GM12878 (cell line): ENCODE data around the gene ENTPD6. TPM values are rescaled to one million over a fixed set of nuclear protein-coding genes. Genes with fewer than 3 reads are reported as not detected.

Experiments used
- ATAC-seq: fragments of 200-7000 bp; cut with Tn5 transposase; 3 replicates; pipeline ENCODE4 v1.9.1; 2020; ENCODE audit warnings: mild to moderate bottlenecking, moderate library complexity
- BruUV-seq: library from RNA; stranded (reverse); fragments of 400-500 nt; replicated peaks from 2 replicates; lab custom pipeline; 2021; lab: Mats Ljungman, UMichigan
- CTCF ChIA-PET: fragments of 300-600 bp; sonication (Branson Sonifier 250); formaldehyde crosslinking; extraction: SDS; loops from one replicate; lab custom pipeline; 2021; ENCODE audit warnings: inconsistent platforms; lab: Yijun Ruan, JAX
- POLR2A ChIA-PET: fragments of 350-600 bp; formaldehyde crosslinking; extraction: SDS; loops from one replicate; lab custom pipeline; 2021; ENCODE audit warnings: inconsistent platforms; lab: Charles Lee
- RAD21 ChIA-PET: fragments of 300-600 bp; sonication (Branson Sonifier 250); formaldehyde crosslinking; loops from one replicate; lab custom pipeline; 2023; ENCODE audit warnings: antibody characterized with exemption; ENCODE audit not compliant: unreplicated experiment; lab: Charles Lee
- SMC1A ChIA-PET: fragments of 300-600 bp; sonication (Branson Sonifier 250); formaldehyde crosslinking; loops from one replicate; lab custom pipeline; 2023; ENCODE audit not compliant: unreplicated experiment, uncharacterized antibody; lab: Charles Lee
- DNase-seq: peaks from one replicate; pipeline ENCODE4 v3.0.0-alpha.2; 2011; ENCODE audit warnings: low read depth, low spot score
- FAIRE-seq: peaks from 3 replicates; lab custom pipeline; 2011; peaks lifted over from hg19 to GRCh38; lab: Jason Lieb, UNC
- H2AFZ ChIP-seq: 2 replicates; pipeline ENCODE4 v1.6.0; 2011; ENCODE audit warnings: low read depth, low read length, control low read depth; ENCODE audit not compliant: control insufficient read depth
- H3K27ac ChIP-seq: 2 replicates; pipeline ENCODE4 v1.5.1; 2011; ENCODE audit warnings: control low read depth; ENCODE audit not compliant: control insufficient read depth, insufficient read depth
- H3K27me3 ChIP-seq, 2 experiments: replicated peaks in 1 of 2; 2 replicates each; pipeline versions ENCODE4 v1.6.0 to v1.6.1; 2011; ENCODE audit warnings: low read length in 1 of 2; ENCODE audit not compliant: control insufficient read depth in 2 of 2, insufficient read depth in 2 of 2
- H3K36me3 ChIP-seq, 2 experiments: 2 replicates each; pipeline ENCODE4 v1.5.1; 2011; ENCODE audit warnings: low read length in 1 of 2; ENCODE audit not compliant: control insufficient read depth in 2 of 2, insufficient read depth in 2 of 2
- H3K4me1 ChIP-seq: 2 replicates; pipeline ENCODE4 v1.6.1; 2011; ENCODE audit warnings: mild to moderate bottlenecking, low read length, moderate library complexity, mixed read lengths; ENCODE audit not compliant: control insufficient read depth, insufficient read depth
- H3K4me2 ChIP-seq: 2 replicates; pipeline ENCODE4 v1.6.0; 2011; ENCODE audit warnings: control low read depth; ENCODE audit not compliant: control insufficient read depth, insufficient read depth
- H3K4me3 ChIP-seq: fragments of 200-600 bp; sonication (generic); 2 replicates; pipeline ENCODE4 v1.5.1; 2016
- H3K79me2 ChIP-seq: 2 replicates; pipeline ENCODE4 v1.6.0; 2011; ENCODE audit warnings: low read length; ENCODE audit not compliant: control insufficient read depth, insufficient read depth
- H3K9ac ChIP-seq: 2 replicates; pipeline ENCODE4 v1.8.0; 2011; ENCODE audit warnings: low read length, control low read depth, mixed read lengths; ENCODE audit not compliant: control insufficient read depth, insufficient read depth
- H3K9me3 ChIP-seq: replicated peaks from 3 replicates; pipeline ENCODE4 v1.5.1; 2011; ENCODE audit warnings: mild to moderate bottlenecking, low read length; ENCODE audit not compliant: control insufficient read depth, insufficient read depth
- H4K20me1 ChIP-seq: 2 replicates; pipeline ENCODE4 v1.6.0; 2011; ENCODE audit not compliant: control insufficient read depth, insufficient read depth
- CTCF ChIP-seq, 3 experiments: IDR thresholded peaks in 2 of 3; conservative IDR thresholded peaks in 1 of 3; 2 replicates each; pipeline ENCODE4 v1.5.1; 2011; ENCODE audit warnings: low read depth in 3 of 3, low read length in 3 of 3, mild to moderate bottlenecking in 3 of 3, control low read depth in 2 of 3, moderate library complexity in 2 of 3, inconsistent platforms in 1 of 3, mixed read lengths in 1 of 3; ENCODE audit not compliant: control insufficient read depth in 2 of 3, insufficient read depth in 1 of 3; ENCODE audit errors: extremely low read depth in 1 of 3
- ETV6 ChIP-seq, 2 experiments: fragments of 450-650 bp in 1 of 2; IDR thresholded peaks in 1 of 2; conservative IDR thresholded peaks in 1 of 2; 2 replicates each; pipeline ENCODE4 v1.6.1; 2014; ENCODE audit warnings: antibody characterized with exemption in 1 of 2, borderline replicate concordance in 1 of 2, low read depth in 1 of 2, mild to moderate bottlenecking in 1 of 2, moderate library complexity in 1 of 2
- IKZF2 ChIP-seq, 2 experiments: fragments of 450-650 bp; IDR thresholded peaks; 2 replicates each; pipeline ENCODE4 v1.6.1; 2017; ENCODE audit warnings: mild to moderate bottlenecking in 2 of 2, moderate library complexity in 2 of 2
- KAT2A ChIP-seq: conservative IDR thresholded peaks from 2 replicates; pipeline ENCODE4 v1.6.1; 2011; ENCODE audit warnings: low read depth, low read length; ENCODE audit not compliant: control insufficient read depth
- MEF2B ChIP-seq: fragments of 450-650 bp; IDR thresholded peaks from 2 replicates; pipeline ENCODE4 v1.6.1; 2018; ENCODE audit warnings: mild to moderate bottlenecking, moderate library complexity; ENCODE audit not compliant: partially characterized antibody, poor library complexity, severe bottlenecking
- NR2C1 ChIP-seq: fragments of 450-650 bp; IDR thresholded peaks from 2 replicates; pipeline ENCODE4 v1.6.1; 2017; ENCODE audit warnings: antibody characterized with exemption, mild to moderate bottlenecking, moderate library complexity
- NR2F1 ChIP-seq: fragments of 450-650 bp; conservative IDR thresholded peaks from 2 replicates; pipeline ENCODE4 v1.6.1; 2017; ENCODE audit warnings: mild to moderate bottlenecking
- PRDM15 ChIP-seq: fragments of 450-650 bp; formaldehyde crosslinking; IDR thresholded peaks from 2 replicates; pipeline ENCODE4 v1.4.0; 2020; ENCODE audit warnings: mild to moderate bottlenecking, moderate library complexity
- SKIL ChIP-seq: fragments of 450-650 bp; IDR thresholded peaks from 2 replicates; pipeline ENCODE4 v1.6.1; 2017; ENCODE audit warnings: mild to moderate bottlenecking, low read depth, inconsistent platforms; ENCODE audit not compliant: poor library complexity, severe bottlenecking
- TCF12 ChIP-seq: IDR thresholded peaks from 2 replicates; pipeline ENCODE4 v1.6.1; 2011; ENCODE audit warnings: low read depth, mild to moderate bottlenecking, low read length
- TCF3 ChIP-seq: IDR thresholded peaks from 2 replicates; pipeline ENCODE4 v1.6.1; 2012; ENCODE audit warnings: low read depth, mild to moderate bottlenecking, low read length, borderline replicate concordance; ENCODE audit not compliant: insufficient read depth
- YBX1 ChIP-seq: fragments of 450-650 bp; IDR thresholded peaks from 2 replicates; pipeline ENCODE4 v1.6.1; 2016; ENCODE audit warnings: antibody characterized with exemption
- ZBTB4 ChIP-seq: fragments of 450-650 bp; formaldehyde crosslinking; IDR thresholded peaks from 2 replicates; pipeline ENCODE4 v1.4.0; 2022; ENCODE audit warnings: mild to moderate bottlenecking, moderate library complexity
- WGBS: methylation state at CpG from one replicate; pipeline ENCODE4 v1.1.6; 2016; ENCODE audit warnings: low lambda C conversion rate; ENCODE audit not compliant: insufficient replicate concordance, insufficient coverage; ENCODE audit errors: missing lambda C conversion rate; 5-methylcytosine and 5-hydroxymethylcytosine counted together
- in situ Hi-C: fragments of 300-500 bp; cut with MboI; formaldehyde crosslinking; loops from 9 replicates; pipeline ENCODE4 v1.14.3; 2018; ENCODE audit warnings: mixed read lengths
- intact Hi-C: fragments of 100-400 bp; cut with micrococcal nuclease; formaldehyde crosslinking; loops from one replicate; pipeline ENCODE4 v1.14.2; 2022; ENCODE audit not compliant: unreplicated experiment
- polyA plus RNA-seq, 11 experiments: library from polyadenylated mRNA; depleted of rRNA in 4 of 11; unstranded in 6 of 11; stranded (reverse) in 5 of 11; fragments of >200 nt; fragmentation: Nextera tagmentation in 4 of 11; fragmentation: Illumina TruSeq in 1 of 11; extraction: Ambion mirVana in 4 of 11; extraction: Trizol in 1 of 11; gene quantifications; 1 replicate in 1 of 11; 2 replicates in 10 of 11; pipeline versions ENCODE4 v1.2.1 to v1.2.3, GENCODE V29; 2011 to 2016; ENCODE audit warnings: inconsistent platforms in 2 of 11, missing spikeins in 2 of 11, low read depth in 1 of 11
- total RNA-seq, 4 experiments: library from RNA; depleted of rRNA in 3 of 4; stranded (reverse); fragments of >200 nt in 3 of 4; fragmentation: Illumina TruSeq in 1 of 4; extraction: Trizol in 1 of 4; gene quantifications; 2 replicates each; pipeline versions ENCODE4 v1.2.1 to v1.2.3, GENCODE V29; 2013 to 2021

Gene ENTPD6
- total and polyA plus RNA-seq, 10 of the 15 experiments (the other 5 are each of a cell fraction or from before 2014, with no cell fraction given) = 0.53 to 45.4 (median 31.1) TPM

GRCh38 chr20:25270829-25271251 lies 75.3 kb downstream of the ENTPD6 start:
- no peak overlapping the region for H3K9ac ChIP-seq
- intact Hi-C loops (no loop called here), in situ Hi-C loops (loop anchor here (25.0 kb wide), 1 partner anchor 1909 kb away; the partner anchor contains the start of genes GZF1 and NXT1)
- RAD21 ChIA-PET = no interaction called here
- no peaks in the 10 kb centered on the region for H3K27me3 ChIP-seq
- H2AFZ ChIP-seq = no peak overlapping the region
- CTCF ChIA-PET = no interaction called here
- no peak for DNase-seq
- H4K20me1 ChIP-seq = no peaks in the 10 kb centered on the region
- no peak overlapping the region for H3K4me3 ChIP-seq
- H3K36me3 ChIP-seq = peaks cover 15 to 32% of the 10 kb centered on the region in 2 experiments
- H3K79me2 ChIP-seq = no peaks in the 10 kb centered on the region
- no peaks in the 10 kb centered on the region for H3K9me3 ChIP-seq
- no TSS peak for BruUV-seq
- no peak overlapping the region for H3K4me2 ChIP-seq
- no peak for ATAC-seq
- no peak for FAIRE-seq
- POLR2A ChIA-PET = no interaction called here
- H3K27ac ChIP-seq = no peak overlapping the region
- SMC1A ChIA-PET = no interaction called here
- H3K4me1 ChIP-seq = no peaks in the 10 kb centered on the region
- WGBS = 96% methylated on average over 12 of the region's 12 CpGs
- TF ChIP-seq ETV6 (conservative IDR thresholded peaks at IDR 0.05 in 1 of 2, IDR thresholded peaks at IDR 0.05 in 1 of 2; ENCODE audit: borderline replicate concordance in 1 of 2, low read depth in 1 of 2) (no peak), YBX1 (no peak), IKZF2 (IDR thresholded peaks at IDR 0.05) (no peak), TCF12 (no peak), TCF3 (no peak), ZBTB4 (CRISPR knock-in tag) (no peak), KAT2A (no peak), SKIL (no peak), NR2F1 (no peak), PRDM15 (CRISPR knock-in tag) (no peak), CTCF (IDR thresholded peaks at IDR 0.05 in 2 of 3, conservative IDR thresholded peaks at IDR 0.05 in 1 of 3; ENCODE audit: control insufficient read depth in 2 of 3, extremely low read depth in 1 of 3, insufficient read depth in 1 of 3, low read depth in 3 of 3, low read length in 3 of 3) (no peak), NR2C1 (no peak), MEF2B (no peak)
